GM23338 (cell line): Measurements from ENCODE around the gene ACHE. TPM values are rescaled to one million over a fixed set of nuclear protein-coding genes. Genes with fewer than 3 reads are reported as not detected.

Experiments used
- ATAC-seq: fragments of 200-7000 bp; cut with Tn5 transposase; 3 replicates; pipeline ENCODE4 v1.9.1; 2020
- DNase-seq: peaks from one replicate; pipeline ENCODE4 v3.0.0-alpha.2; 2015; ENCODE audit warnings: low spot score
- H2AFZ ChIP-seq: fragments of 200-600 bp; sonication (generic); 2 replicates; pipeline ENCODE4 v1.8.0; 2016; ENCODE audit warnings: antibody characterized with exemption, mild to moderate bottlenecking, moderate library complexity
- H3F3A ChIP-seq: fragments of 200-600 bp; sonication (generic); replicated peaks from 2 replicates; pipeline ENCODE4 v1.8.0; 2017; ENCODE audit warnings: antibody characterized with exemption, mixed run types, low read depth
- H3K27ac ChIP-seq: fragments of 200-600 bp; sonication (generic); 2 replicates; pipeline ENCODE4 v1.6.1; 2016; ENCODE audit warnings: low read depth
- H3K27me3 ChIP-seq: fragments of 200-600 bp; sonication (generic); 2 replicates; pipeline ENCODE4 v1.8.0; 2016; ENCODE audit warnings: mild to moderate bottlenecking, mixed run types, moderate library complexity; ENCODE audit not compliant: insufficient read depth
- H3K36me3 ChIP-seq: fragments of 200-600 bp; sonication (generic); 2 replicates; pipeline ENCODE4 v1.8.0; 2016; ENCODE audit warnings: mild to moderate bottlenecking; ENCODE audit not compliant: insufficient read depth
- H3K4me1 ChIP-seq: fragments of 200-600 bp; sonication (generic); 2 replicates; pipeline ENCODE4 v1.8.0; 2016; ENCODE audit warnings: mild to moderate bottlenecking, moderate library complexity; ENCODE audit not compliant: insufficient read depth
- H3K4me2 ChIP-seq: fragments of 200-600 bp; sonication (generic); 2 replicates; pipeline ENCODE4 v1.7.1; 2017; ENCODE audit warnings: mixed run types
- H3K4me3 ChIP-seq: fragments of 200-600 bp; sonication (generic); 2 replicates; pipeline ENCODE4 v1.6.1; 2016; ENCODE audit warnings: mixed run types
- H3K79me2 ChIP-seq: fragments of 200-600 bp; sonication (generic); replicated peaks from 2 replicates; pipeline ENCODE4 v1.8.0; 2017; ENCODE audit warnings: mild to moderate bottlenecking; ENCODE audit not compliant: insufficient read depth
- H3K9me2 ChIP-seq: fragments of 200-600 bp; sonication (generic); 2 replicates; pipeline ENCODE4 v1.8.0; 2017; ENCODE audit not compliant: insufficient read depth
- H4K20me1 ChIP-seq: fragments of 200-600 bp; sonication (generic); replicated peaks from 2 replicates; pipeline ENCODE4 v1.8.0; 2017; ENCODE audit warnings: mild to moderate bottlenecking; ENCODE audit not compliant: insufficient read depth
- H3K27ac Mint-ChIP-seq: 2 replicates; pipeline ENCODE4 v1.8.0; 2020; ENCODE audit warnings: inconsistent platforms, mild to moderate bottlenecking, moderate library complexity, mixed read lengths
- H3K27me3 Mint-ChIP-seq: 3 replicates; pipeline ENCODE4 v1.8.0; 2022; ENCODE audit warnings: low read depth, mild to moderate bottlenecking, moderate library complexity, mixed read lengths, inconsistent platforms; ENCODE audit not compliant: insufficient read depth, poor library complexity
- H3K36me3 Mint-ChIP-seq: 3 replicates; pipeline ENCODE4 v1.8.0; 2021; ENCODE audit warnings: low read depth, mild to moderate bottlenecking, inconsistent platforms, moderate library complexity, mixed read lengths
- H3K4me1 Mint-ChIP-seq: 3 replicates; pipeline ENCODE4 v1.8.0; 2020; ENCODE audit warnings: mild to moderate bottlenecking, inconsistent platforms, mixed read lengths
- H3K4me3 Mint-ChIP-seq: 3 replicates; pipeline ENCODE4 v1.8.0; 2021; ENCODE audit warnings: moderate library complexity, mild to moderate bottlenecking, inconsistent platforms, mixed read lengths
- H3K9me3 Mint-ChIP-seq: 3 replicates; pipeline ENCODE4 v1.8.0; 2020; ENCODE audit warnings: moderate library complexity, mild to moderate bottlenecking, inconsistent platforms, mixed read lengths
- CREB1 ChIP-seq: fragments of 250-450 bp; sonication (Bioruptor Pico); IDR thresholded peaks from 2 replicates; pipeline ENCODE4 v1.5.0; 2020; ENCODE audit warnings: low read depth, mild to moderate bottlenecking, moderate library complexity
- EZH2 ChIP-seq: fragments of 200-600 bp; sonication (generic); IDR thresholded peaks from one replicate; pipeline ENCODE4 v1.8.0; 2017; ENCODE audit warnings: antibody characterized with exemption, mild to moderate bottlenecking, low read depth; ENCODE audit not compliant: unreplicated experiment
- ZNF114 ChIP-seq: fragments of 250-450 bp; sonication (Bioruptor Pico); IDR thresholded peaks from 2 replicates; pipeline ENCODE4 v1.5.0; 2020; ENCODE audit warnings: mild to moderate bottlenecking, moderate library complexity
- ZNF331 ChIP-seq: fragments of 250-450 bp; sonication (Bioruptor Pico); IDR thresholded peaks from 2 replicates; pipeline ENCODE4 v1.5.0; 2020; ENCODE audit warnings: low read depth, mild to moderate bottlenecking, moderate library complexity
- polyA plus RNA-seq: library from polyadenylated mRNA; unstranded; fragments of >200 nt; fragmentation: Nextera tagmentation; extraction: Ambion mirVana; gene quantifications from 2 replicates; pipeline ENCODE4 v1.2.1, GENCODE V29; 2016
- total RNA-seq: library from RNA; depleted of rRNA; stranded (reverse); fragments of >200 nt; shearing (Covaris generic); gene quantifications from 2 replicates; pipeline ENCODE4 v1.2.3, GENCODE V29; 2014
- TF ChIP-seq, protein P1 (sequence below), 2 experiments: fragments of 200-600 bp in 1 of 2; sonication (generic) in 1 of 2; conservative IDR thresholded peaks; 2 replicates each; pipeline versions ENCODE4 v1.5.1 to v1.6.1; 2016 to 2017; ENCODE audit warnings: antibody characterized with exemption in 2 of 2, low read depth in 2 of 2, mild to moderate bottlenecking in 2 of 2, moderate library complexity in 1 of 2
- TF ChIP-seq, protein P2 (sequence below): IDR thresholded peaks from 2 replicates; pipeline ENCODE4 v1.6.1; 2016; ENCODE audit warnings: antibody characterized with exemption
- TF ChIP-seq, protein P3 (sequence below): fragments of 250-450 bp; sonication (Bioruptor Pico); IDR thresholded peaks from 2 replicates; pipeline ENCODE4 v1.5.0; 2020; ENCODE audit warnings: mild to moderate bottlenecking, moderate library complexity

ACHE gene
- total and polyA plus RNA-seq, 2 experiments from 2014 or later, result 3.6 to 3.7 TPM

DNA sequence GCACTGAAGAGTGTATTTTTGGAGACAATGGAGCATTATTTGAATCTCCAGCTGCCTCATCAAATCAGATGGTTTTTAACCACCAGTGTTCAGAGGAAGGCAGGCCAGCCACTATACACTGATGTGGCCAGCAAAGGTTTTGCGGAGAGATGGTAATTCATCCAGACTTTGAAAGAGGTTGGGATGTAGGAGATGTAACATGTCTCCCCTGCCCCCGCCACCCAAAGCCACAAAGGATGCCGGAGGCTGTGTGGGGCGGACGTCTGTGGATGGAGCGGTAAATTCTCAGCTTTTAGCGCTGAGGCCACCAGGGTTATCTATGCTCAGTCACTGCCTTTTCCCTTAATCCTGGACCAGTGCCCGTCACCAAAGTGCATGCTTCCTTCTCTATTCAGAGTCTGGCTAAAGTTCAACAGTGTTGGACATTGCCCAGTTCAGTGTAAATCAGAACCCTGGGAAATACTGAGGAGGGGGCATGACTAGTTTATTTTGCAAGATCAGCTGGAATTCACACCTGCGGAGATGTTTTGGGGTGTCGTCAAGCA is 32.2 kb downstream of the ACHE start:
- no peaks in the 10 kb centered on the region for H3K27me3 ChIP-seq
- H2AFZ ChIP-seq, result no peak overlapping the region
- ATAC-seq, result no peak
- peaks cover 4% of the 10 kb centered on the region; the same call in 1 of the 2 replicates for H3K36me3 ChIP-seq
- H3K4me2 ChIP-seq, result no peak overlapping the region
- Mint-ChIP-seq H3K4me1 (peaks cover 14% of the 10 kb centered on the region; the same call in 2 of the 3 replicates), H3K27me3 (peaks cover 15% of the 10 kb centered on the region), H3K9me3 (no peaks in the 10 kb centered on the region), H3K36me3 (peaks cover 47% of the 10 kb centered on the region), H3K4me3 (no peak overlapping the region), H3K27ac (no peak overlapping the region)
- peaks cover 13% of the 10 kb centered on the region for H3K79me2 ChIP-seq
- no peak for DNase-seq
- peaks cover 9% of the 10 kb centered on the region for H3K4me1 ChIP-seq
- H3K27ac ChIP-seq, result no peak overlapping the region
- 0 out of 2 replicates have a peak, but pooled peaks cover 3% of the 10 kb centered on the region for H4K20me1 ChIP-seq
- H3K4me3 ChIP-seq, result no peak overlapping the region
- H3K9me2 ChIP-seq, result no peaks in the 10 kb centered on the region
- H3F3A ChIP-seq, result peaks cover 10% of the 10 kb centered on the region; the same call in 1 of the 2 replicates
- TF ChIP-seq, protein P1, sequence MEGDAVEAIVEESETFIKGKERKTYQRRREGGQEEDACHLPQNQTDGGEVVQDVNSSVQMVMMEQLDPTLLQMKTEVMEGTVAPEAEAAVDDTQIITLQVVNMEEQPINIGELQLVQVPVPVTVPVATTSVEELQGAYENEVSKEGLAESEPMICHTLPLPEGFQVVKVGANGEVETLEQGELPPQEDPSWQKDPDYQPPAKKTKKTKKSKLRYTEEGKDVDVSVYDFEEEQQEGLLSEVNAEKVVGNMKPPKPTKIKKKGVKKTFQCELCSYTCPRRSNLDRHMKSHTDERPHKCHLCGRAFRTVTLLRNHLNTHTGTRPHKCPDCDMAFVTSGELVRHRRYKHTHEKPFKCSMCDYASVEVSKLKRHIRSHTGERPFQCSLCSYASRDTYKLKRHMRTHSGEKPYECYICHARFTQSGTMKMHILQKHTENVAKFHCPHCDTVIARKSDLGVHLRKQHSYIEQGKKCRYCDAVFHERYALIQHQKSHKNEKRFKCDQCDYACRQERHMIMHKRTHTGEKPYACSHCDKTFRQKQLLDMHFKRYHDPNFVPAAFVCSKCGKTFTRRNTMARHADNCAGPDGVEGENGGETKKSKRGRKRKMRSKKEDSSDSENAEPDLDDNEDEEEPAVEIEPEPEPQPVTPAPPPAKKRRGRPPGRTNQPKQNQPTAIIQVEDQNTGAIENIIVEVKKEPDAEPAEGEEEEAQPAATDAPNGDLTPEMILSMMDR (conservative IDR thresholded peaks at IDR 0.05; ENCODE audit: low read depth in 2 of 2), result no peak
- TF ChIP-seq, protein P2, sequence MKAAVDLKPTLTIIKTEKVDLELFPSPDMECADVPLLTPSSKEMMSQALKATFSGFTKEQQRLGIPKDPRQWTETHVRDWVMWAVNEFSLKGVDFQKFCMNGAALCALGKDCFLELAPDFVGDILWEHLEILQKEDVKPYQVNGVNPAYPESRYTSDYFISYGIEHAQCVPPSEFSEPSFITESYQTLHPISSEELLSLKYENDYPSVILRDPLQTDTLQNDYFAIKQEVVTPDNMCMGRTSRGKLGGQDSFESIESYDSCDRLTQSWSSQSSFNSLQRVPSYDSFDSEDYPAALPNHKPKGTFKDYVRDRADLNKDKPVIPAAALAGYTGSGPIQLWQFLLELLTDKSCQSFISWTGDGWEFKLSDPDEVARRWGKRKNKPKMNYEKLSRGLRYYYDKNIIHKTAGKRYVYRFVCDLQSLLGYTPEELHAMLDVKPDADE, result no peak
- TF ChIP-seq CREB1 (no peak), ZNF331 (CRISPR knock-in tag) (no peak), EZH2 (no peak), ZNF114 (CRISPR knock-in tag) (no peak)
- TF ChIP-seq, protein P3, sequence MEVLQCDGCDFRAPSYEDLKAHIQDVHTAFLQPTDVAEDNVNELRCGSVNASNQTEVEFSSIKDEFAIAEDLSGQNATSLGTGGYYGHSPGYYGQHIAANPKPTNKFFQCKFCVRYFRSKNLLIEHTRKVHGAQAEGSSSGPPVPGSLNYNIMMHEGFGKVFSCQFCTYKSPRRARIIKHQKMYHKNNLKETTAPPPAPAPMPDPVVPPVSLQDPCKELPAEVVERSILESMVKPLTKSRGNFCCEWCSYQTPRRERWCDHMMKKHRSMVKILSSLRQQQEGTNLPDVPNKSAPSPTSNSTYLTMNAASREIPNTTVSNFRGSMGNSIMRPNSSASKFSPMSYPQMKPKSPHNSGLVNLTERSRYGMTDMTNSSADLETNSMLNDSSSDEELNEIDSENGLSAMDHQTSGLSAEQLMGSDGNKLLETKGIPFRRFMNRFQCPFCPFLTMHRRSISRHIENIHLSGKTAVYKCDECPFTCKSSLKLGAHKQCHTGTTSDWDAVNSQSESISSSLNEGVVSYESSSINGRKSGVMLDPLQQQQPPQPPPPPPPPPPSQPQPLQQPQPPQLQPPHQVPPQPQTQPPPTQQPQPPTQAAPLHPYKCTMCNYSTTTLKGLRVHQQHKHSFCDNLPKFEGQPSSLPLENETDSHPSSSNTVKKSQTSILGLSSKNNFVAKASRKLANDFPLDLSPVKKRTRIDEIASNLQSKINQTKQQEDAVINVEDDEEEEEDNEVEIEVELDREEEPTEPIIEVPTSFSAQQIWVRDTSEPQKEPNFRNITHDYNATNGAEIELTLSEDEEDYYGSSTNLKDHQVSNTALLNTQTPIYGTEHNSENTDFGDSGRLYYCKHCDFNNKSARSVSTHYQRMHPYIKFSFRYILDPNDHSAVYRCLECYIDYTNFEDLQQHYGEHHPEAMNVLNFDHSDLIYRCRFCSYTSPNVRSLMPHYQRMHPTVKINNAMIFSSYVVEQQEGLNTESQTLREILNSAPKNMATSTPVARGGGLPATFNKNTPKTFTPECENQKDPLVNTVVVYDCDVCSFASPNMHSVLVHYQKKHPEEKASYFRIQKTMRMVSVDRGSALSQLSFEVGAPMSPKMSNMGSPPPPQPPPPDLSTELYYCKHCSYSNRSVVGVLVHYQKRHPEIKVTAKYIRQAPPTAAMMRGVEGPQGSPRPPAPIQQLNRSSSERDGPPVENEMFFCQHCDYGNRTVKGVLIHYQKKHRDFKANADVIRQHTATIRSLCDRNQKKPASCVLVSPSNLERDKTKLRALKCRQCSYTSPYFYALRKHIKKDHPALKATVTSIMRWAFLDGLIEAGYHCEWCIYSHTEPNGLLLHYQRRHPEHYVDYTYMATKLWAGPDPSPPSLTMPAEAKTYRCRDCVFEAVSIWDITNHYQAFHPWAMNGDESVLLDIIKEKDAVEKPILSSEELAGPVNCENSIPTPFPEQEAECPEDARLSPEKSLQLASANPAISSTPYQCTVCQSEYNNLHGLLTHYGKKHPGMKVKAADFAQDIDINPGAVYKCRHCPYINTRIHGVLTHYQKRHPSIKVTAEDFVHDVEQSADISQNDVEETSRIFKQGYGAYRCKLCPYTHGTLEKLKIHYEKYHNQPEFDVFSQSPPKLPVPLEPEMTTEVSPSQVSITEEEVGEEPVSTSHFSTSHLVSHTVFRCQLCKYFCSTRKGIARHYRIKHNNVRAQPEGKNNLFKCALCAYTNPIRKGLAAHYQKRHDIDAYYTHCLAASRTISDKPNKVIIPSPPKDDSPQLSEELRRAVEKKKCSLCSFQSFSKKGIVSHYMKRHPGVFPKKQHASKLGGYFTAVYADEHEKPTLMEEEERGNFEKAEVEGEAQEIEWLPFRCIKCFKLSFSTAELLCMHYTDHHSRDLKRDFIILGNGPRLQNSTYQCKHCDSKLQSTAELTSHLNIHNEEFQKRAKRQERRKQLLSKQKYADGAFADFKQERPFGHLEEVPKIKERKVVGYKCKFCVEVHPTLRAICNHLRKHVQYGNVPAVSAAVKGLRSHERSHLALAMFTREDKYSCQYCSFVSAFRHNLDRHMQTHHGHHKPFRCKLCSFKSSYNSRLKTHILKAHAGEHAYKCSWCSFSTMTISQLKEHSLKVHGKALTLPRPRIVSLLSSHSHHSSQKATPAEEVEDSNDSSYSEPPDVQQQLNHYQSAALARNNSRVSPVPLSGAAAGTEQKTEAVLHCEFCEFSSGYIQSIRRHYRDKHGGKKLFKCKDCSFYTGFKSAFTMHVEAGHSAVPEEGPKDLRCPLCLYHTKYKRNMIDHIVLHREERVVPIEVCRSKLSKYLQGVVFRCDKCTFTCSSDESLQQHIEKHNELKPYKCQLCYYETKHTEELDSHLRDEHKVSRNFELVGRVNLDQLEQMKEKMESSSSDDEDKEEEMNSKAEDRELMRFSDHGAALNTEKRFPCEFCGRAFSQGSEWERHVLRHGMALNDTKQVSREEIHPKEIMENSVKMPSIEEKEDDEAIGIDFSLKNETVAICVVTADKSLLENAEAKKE (CRISPR knock-in tag), result no peak
